Neural cell (in vitro differentiated cells): ENCODE data around the gene HNRNPF.

Experiments
- CTCF ChIP-seq: fragments of 450-650 bp; IDR thresholded peaks from 2 replicates; pipeline ENCODE4 v1.5.1; 2014; ENCODE audit warnings: antibody characterized with exemption, mild to moderate bottlenecking, moderate library complexity; ENCODE audit not compliant: poor library complexity, severe bottlenecking
- EZH2 ChIP-seq: fragments of 200-600, 300-800 bp; shearing (Covaris generic), sonication (generic); IDR thresholded peaks from 2 replicates; pipeline ENCODE4 v1.6.1; 2014; ENCODE audit warnings: antibody characterized with exemption, low read length, borderline replicate concordance, mild to moderate bottlenecking; ENCODE audit not compliant: insufficient read depth, poor library complexity, severe bottlenecking
- MXI1 ChIP-seq: fragments of 450-650 bp; conservative IDR thresholded peaks from 2 replicates; pipeline ENCODE4 v1.6.1; 2014; ENCODE audit warnings: antibody characterized with exemption, mild to moderate bottlenecking; ENCODE audit not compliant: poor library complexity, severe bottlenecking
- POLR2AphosphoS5 ChIP-seq: IDR thresholded peaks from 2 replicates; pipeline ENCODE4 v1.6.1; 2012
- REST ChIP-seq: IDR thresholded peaks from 2 replicates; pipeline ENCODE4 v1.6.1; 2012; ENCODE audit warnings: borderline replicate concordance

- TF ChIP-seq CTCF (peak; percentile 77), POLR2AphosphoS5 (no peak), REST (no peak), EZH2 (no peak), MXI1 (no peak)
Observed at GRCh38 chr10:43348511-43349312, 60.3 kb downstream of the HNRNPF start.
